Endodermal cell (in vitro differentiated cells): ENCODE results near the gene CELF4. TPM values are rescaled to one million over a fixed set of nuclear protein-coding genes. Genes with fewer than 3 reads are reported as not detected.
A peak's percentile ranks its signal among the peaks of the same experiment; 100 is the strongest.

Experiments used
- DNase-seq: peaks from one replicate; pipeline ENCODE4 v3.0.0-alpha.2; 2017
- H3K27ac ChIP-seq: 2 replicates; pipeline ENCODE4 v1.5.1; 2013; ENCODE audit warnings: mild to moderate bottlenecking, low read depth, low read length, moderate library complexity
- H3K27me3 ChIP-seq: 2 replicates; pipeline ENCODE4 v1.6.1; 2013; ENCODE audit warnings: mild to moderate bottlenecking, low read length, moderate library complexity; ENCODE audit not compliant: insufficient read depth, control insufficient read depth, poor library complexity, severe bottlenecking
- H3K36me3 ChIP-seq: 2 replicates; pipeline ENCODE4 v1.7.0; 2013; ENCODE audit warnings: mild to moderate bottlenecking, low read length, moderate library complexity; ENCODE audit not compliant: control insufficient read depth, insufficient read depth
- H3K4me1 ChIP-seq: one replicate; pipeline ENCODE4 v1.7.0; 2013; ENCODE audit warnings: low read length; ENCODE audit not compliant: control insufficient read depth, insufficient read depth
- H3K4me3 ChIP-seq: 2 replicates; pipeline ENCODE4 v1.5.1; 2013; ENCODE audit warnings: mild to moderate bottlenecking, low read length, moderate library complexity
- H3K9ac ChIP-seq: 2 replicates; pipeline ENCODE4 v1.6.1; 2013; ENCODE audit warnings: mild to moderate bottlenecking, low read length, moderate library complexity; ENCODE audit not compliant: poor library complexity, severe bottlenecking; ENCODE audit errors: extremely low read depth
- H3K9me3 ChIP-seq: 2 replicates; pipeline ENCODE4 v1.6.1; 2013; ENCODE audit warnings: mild to moderate bottlenecking, low read length, moderate library complexity; ENCODE audit not compliant: control insufficient read depth
- H3K27ac Mint-ChIP-seq: 2 replicates; pipeline ENCODE4 v1.8.0; 2020; ENCODE audit warnings: mixed read lengths
- H3K27me3 Mint-ChIP-seq: 2 replicates; pipeline ENCODE4 v1.8.0; 2021; ENCODE audit warnings: mild to moderate bottlenecking, mixed read lengths; ENCODE audit not compliant: insufficient read depth
- H3K36me3 Mint-ChIP-seq: 2 replicates; pipeline ENCODE4 v1.8.0; 2020; ENCODE audit warnings: low read depth, mixed read lengths
- H3K4me1 Mint-ChIP-seq: 2 replicates; pipeline ENCODE4 v1.8.0; 2020; ENCODE audit warnings: mixed read lengths
- H3K4me3 Mint-ChIP-seq: 2 replicates; pipeline ENCODE4 v1.8.0; 2020; ENCODE audit warnings: mild to moderate bottlenecking, moderate library complexity, mixed read lengths
- H3K9me3 Mint-ChIP-seq: 2 replicates; pipeline ENCODE4 v1.8.0; 2020; ENCODE audit warnings: mild to moderate bottlenecking, mixed read lengths
- CTCF ChIP-seq: fragments of 200-600 bp; sonication (generic); conservative IDR thresholded peaks from 2 replicates; pipeline ENCODE4 v1.5.0; 2021; ENCODE audit warnings: antibody characterized with exemption, mild to moderate bottlenecking
- WGBS, 2 experiments: methylation state at CpG; one replicate each; pipeline versions ENCODE4 v1.1.5 to v1.1.7; 2013; ENCODE audit warnings: missing lambda C conversion rate in 2 of 2, mixed read lengths in 1 of 2; ENCODE audit not compliant: insufficient coverage in 1 of 2, insufficient read length in 1 of 2; 5-methylcytosine and 5-hydroxymethylcytosine counted together
- total RNA-seq, 2 donors: library from RNA; stranded (reverse); fragmentation: NEBNext Ultra II Directional in 1 of 2; extraction: Animal tissue kit (Norgen Biotek cat#: 25700) in 1 of 2; gene quantifications; 2 replicates in 1 of 2; 3 replicates in 1 of 2; pipeline ENCODE4 v1.2.1, GENCODE V29; 2021

CELF4 gene
- total RNA-seq, 2 donors from 2014 or later, result 5.7 to 6.7 TPM

DNA sequence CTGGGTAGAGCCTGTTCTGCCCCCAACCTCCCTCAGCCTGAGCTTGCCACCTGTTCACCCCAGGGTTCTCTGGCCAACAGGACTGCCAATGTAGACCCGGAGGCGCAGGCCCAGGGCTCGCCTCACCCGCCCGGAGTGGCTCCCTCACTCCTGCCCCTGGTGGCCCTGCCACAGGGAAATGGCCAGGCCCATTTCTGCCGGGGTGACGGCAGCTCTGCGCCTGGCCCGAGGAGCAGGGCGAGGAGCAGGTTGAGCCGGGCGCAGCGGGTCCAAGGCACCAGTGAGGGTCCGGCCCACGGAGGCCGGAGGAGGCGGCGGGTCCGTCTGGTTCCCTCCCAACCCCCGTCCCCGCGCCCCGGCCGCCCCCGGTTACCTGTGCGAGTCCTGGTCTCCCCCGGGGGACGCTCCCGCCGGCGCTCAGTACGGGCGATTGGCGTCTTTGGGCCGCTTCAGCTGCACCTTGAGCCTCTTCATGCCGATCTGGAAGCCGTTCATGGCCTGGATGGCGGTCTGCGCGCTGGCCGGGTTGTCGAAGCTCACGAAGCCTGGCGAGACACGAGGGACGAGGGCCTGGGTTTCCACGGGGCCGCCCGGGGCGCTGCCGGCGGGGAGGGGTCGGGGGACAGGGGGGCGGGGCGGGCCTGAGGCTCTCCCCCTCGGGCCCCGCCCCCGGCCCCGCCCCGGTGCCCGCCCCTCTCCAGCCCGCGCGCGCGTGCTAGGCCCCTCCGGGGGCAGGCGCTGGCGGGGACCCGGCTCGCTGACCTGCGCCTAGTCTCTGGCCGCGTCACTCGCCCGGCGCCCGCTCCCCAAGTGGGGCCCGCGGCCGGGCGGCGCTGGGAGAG lies 312.0 kb downstream of the CELF4 start:
- Mint-ChIP-seq H3K4me3 (peak overlapping the region; percentile 66), H3K4me1 (peaks cover 17% of the 10 kb centered on the region), H3K9me3 (no peaks in the 10 kb centered on the region), H3K36me3 (no peaks in the 10 kb centered on the region), H3K27me3 (peaks cover 64% of the 10 kb centered on the region), H3K27ac (no peak overlapping the region)
- Histone ChIP-seq H3K4me1 (peaks cover 3% of the 10 kb centered on the region), H3K27me3 (peaks cover 47% of the 10 kb centered on the region), H3K4me3 (peak overlapping the region; percentile 81), H3K27ac (no peak overlapping the region), H3K36me3 (no peaks in the 10 kb centered on the region), H3K9ac (peak overlapping the region; percentile 20), H3K9me3 (no peaks in the 10 kb centered on the region)
- 2 to 3% methylated on average over 16 to 81 of the region's 83 CpGs for WGBS, 2 experiments
- DNase-seq, result peak; percentile 88
- peak; percentile 62 for TF ChIP-seq CTCF

DNA sequence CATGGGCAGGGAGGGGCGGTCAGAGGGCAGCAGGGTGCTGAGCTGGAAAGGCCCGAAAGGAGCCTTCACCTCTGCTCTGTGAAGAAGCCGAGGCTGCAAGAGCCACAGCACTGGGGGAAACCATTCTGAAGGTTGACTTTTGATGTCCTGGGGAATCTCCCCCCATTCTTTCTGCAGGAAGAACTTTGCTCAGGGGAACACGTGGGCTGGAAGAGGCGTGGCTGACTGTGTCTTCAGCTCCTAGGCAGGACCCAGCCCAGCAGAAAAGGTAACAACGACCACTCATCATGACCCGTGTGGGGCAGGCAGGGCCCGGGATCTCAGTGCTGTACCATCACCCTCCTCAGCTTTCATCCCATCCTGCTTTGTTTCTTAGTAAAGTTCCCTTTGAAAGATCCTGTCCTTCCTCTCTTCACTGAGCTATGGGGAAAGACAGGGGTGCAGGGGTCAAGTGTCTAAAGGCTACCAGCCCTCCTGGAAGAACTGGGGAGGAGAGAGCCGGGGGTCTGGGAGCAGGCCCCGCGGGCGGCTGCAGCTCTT lies 312.7 kb downstream of the CELF4 start:
- Histone ChIP-seq H3K4me3 (peak overlapping the region; percentile 81), H3K27ac (no peak overlapping the region), H3K36me3 (no peaks in the 10 kb centered on the region), H3K27me3 (peaks cover 47% of the 10 kb centered on the region), H3K4me1 (peaks cover 3% of the 10 kb centered on the region), H3K9ac (peak overlapping the region; percentile 20), H3K9me3 (no peaks in the 10 kb centered on the region)
- no peak overlapping the region for H3K27ac Mint-ChIP-seq
- H3K9me3 Mint-ChIP-seq, result no peaks in the 10 kb centered on the region
- peaks cover 22% of the 10 kb centered on the region for H3K4me1 Mint-ChIP-seq
- peak; percentile 54 for DNase-seq
- peaks cover 57% of the 10 kb centered on the region for H3K27me3 Mint-ChIP-seq
- peak overlapping the region; percentile 66 for H3K4me3 Mint-ChIP-seq
- WGBS, 2 experiments, result 61 to 65% methylated on average over 9 to 12 of the region's 12 CpGs
- H3K36me3 Mint-ChIP-seq, result no peaks in the 10 kb centered on the region
- TF ChIP-seq CTCF, result no peak

GRCh38 chr18:37252342-37252741 lies 313.3 kb downstream of the CELF4 start:
- peak overlapping the region; percentile 66 for H3K4me3 Mint-ChIP-seq
- H3K4me3 ChIP-seq, result peak overlapping the region; percentile 81
- H3K4me1 Mint-ChIP-seq, result peaks cover 22% of the 10 kb centered on the region
- peaks cover 3% of the 10 kb centered on the region for H3K4me1 ChIP-seq
- no peak overlapping the region for H3K27ac Mint-ChIP-seq
- DNase-seq, result no peak
- H3K36me3 Mint-ChIP-seq, result no peaks in the 10 kb centered on the region
- peaks cover 41% of the 10 kb centered on the region for H3K27me3 ChIP-seq
- peaks cover 52% of the 10 kb centered on the region for H3K27me3 Mint-ChIP-seq
- no peaks in the 10 kb centered on the region for H3K9me3 ChIP-seq
- H3K36me3 ChIP-seq, result no peaks in the 10 kb centered on the region
- TF ChIP-seq CTCF, result no peak
- no peaks in the 10 kb centered on the region for H3K9me3 Mint-ChIP-seq
- H3K27ac ChIP-seq, result no peak overlapping the region
- H3K9ac ChIP-seq, result no peak overlapping the region
- 89 to 100% methylated on average over 2 to 3 of the region's 3 CpGs for WGBS, 2 experiments
